Adrenal gland (tissue), 12 donors: ENCODE results near the gene SH3PXD2B. TPM values are rescaled to one million over a fixed set of nuclear protein-coding genes. Genes with fewer than 3 reads are reported as not detected.

ENCODE experiments used
- DNase-seq, 7 donors: peaks; one replicate each; pipeline ENCODE4 v3.0.0-alpha.2; 2019 to 2020
- H3K27ac ChIP-seq, 5 donors: fragments of 200-600 bp; sonication (generic) in 4 of 5; 1 replicate in 3 of 5; 2 replicates in 2 of 5; pipeline versions ENCODE4 v1.5.1 to v1.8.0; 2016 to 2020; ENCODE audit warnings: mild to moderate bottlenecking in 1 of 5
- H3K27me3 ChIP-seq: fragments of 200-600 bp; 2 replicates; pipeline ENCODE4 v1.8.0; 2021
- H3K36me3 ChIP-seq, 2 donors: fragments of 200-600 bp; replicated peaks in 1 of 2; 1 replicate in 1 of 2; 2 replicates in 1 of 2; pipeline versions ENCODE4 v1.5.1 to v1.8.0; 2018 to 2022
- H3K4me1 ChIP-seq, 2 donors: fragments of 200-600 bp; replicated peaks in 1 of 2; 1 replicate in 1 of 2; 2 replicates in 1 of 2; pipeline versions ENCODE4 v1.5.1 to v1.8.0; 2018 to 2021
- H3K4me3 ChIP-seq, 4 donors: fragments of 200-600 bp; sonication (generic) in 3 of 4; one replicate each; pipeline ENCODE4 v1.5.1; 2016 to 2018
- H3K9me3 ChIP-seq, 3 donors: fragments of 200-600 bp; sonication (generic) in 1 of 3; replicated peaks in 1 of 3; 1 replicate in 2 of 3; 2 replicates in 1 of 3; pipeline versions ENCODE4 v1.5.1 to v1.8.0; 2016 to 2021
- POLR2A ChIP-seq, 2 donors: fragments of 450-650 bp; IDR thresholded peaks; one replicate each; pipeline ENCODE4 v1.6.1; 2017; ENCODE audit warnings: antibody characterized with exemption in 2 of 2, mild to moderate bottlenecking in 2 of 2, moderate library complexity in 1 of 2
- WGBS, 4 donors: extraction: QIAGEN DNeasy Blood & Tissue Kit in 2 of 4; methylation state at CpG; one replicate each; pipeline versions ENCODE4 v1.1.5 to v1.1.7; 2013 to 2017; 5-methylcytosine and 5-hydroxymethylcytosine counted together
- intact Hi-C, 2 donors: fragments of 100-400 bp; cut with DNase I; formaldehyde crosslinking; loops; one replicate each; pipeline versions ENCODE4 v1.14.1 to v1.15.0; 2022 to 2023
- polyA plus RNA-seq, 3 donors: library from polyadenylated mRNA; stranded (reverse); fragments of 200-250 nt in 2 of 3; fragments of 350-450 nt in 1 of 3; fragmentation: Illumina TruSeq in 1 of 3; extraction: RNeasy Lipid Tissue Mini Kit (QIAGEN cat#74804) in 1 of 3; gene quantifications; one replicate each; pipeline ENCODE4 v1.2.3, GENCODE V29; 2013 to 2014
- total RNA-seq, 9 donors: library from RNA; depleted of rRNA in 4 of 9; stranded (reverse); fragments of >200 nt in 4 of 9; fragments of 120-200 nt in 1 of 9; fragmentation: NEBNext Ultra II Directional in 1 of 9; extraction: Animal tissue kit (Norgen Biotek cat#: 25700) in 1 of 9; gene quantifications; one replicate each; pipeline versions ENCODE4 v1.1.0 to v1.2.4, GENCODE V29; 2013 to 2023
- TF ChIP-seq, protein P1 (sequence below), 6 experiments: fragments of 450-650 bp in 4 of 6; fragments of 200-600 bp in 2 of 6; sonication (generic) in 1 of 6; IDR thresholded peaks; 1 replicate in 5 of 6; 2 replicates in 1 of 6; pipeline versions ENCODE4 v1.5.1 to v1.8.0; 2016 to 2021; ENCODE audit warnings: antibody characterized with exemption in 6 of 6, mild to moderate bottlenecking in 2 of 6, moderate library complexity in 1 of 6
- donor health status: healthy with polysubstance abuse.
- donor health status: Bipolar disorder and iron deficiency.
- donor health status: DM: yes; HTN: yes; CAD: no.
- donor health status: DM: no; HTN: no; CAD: no.
- donor health status: DM: no; HTN: no; CAD: no.
- donor health status: DM: yes; HTN: yes; CAD: no.

SH3PXD2B gene
- total and polyA plus RNA-seq, 12 donors, result 15.2 to 111 (median 51.5) TPM

DNA sequence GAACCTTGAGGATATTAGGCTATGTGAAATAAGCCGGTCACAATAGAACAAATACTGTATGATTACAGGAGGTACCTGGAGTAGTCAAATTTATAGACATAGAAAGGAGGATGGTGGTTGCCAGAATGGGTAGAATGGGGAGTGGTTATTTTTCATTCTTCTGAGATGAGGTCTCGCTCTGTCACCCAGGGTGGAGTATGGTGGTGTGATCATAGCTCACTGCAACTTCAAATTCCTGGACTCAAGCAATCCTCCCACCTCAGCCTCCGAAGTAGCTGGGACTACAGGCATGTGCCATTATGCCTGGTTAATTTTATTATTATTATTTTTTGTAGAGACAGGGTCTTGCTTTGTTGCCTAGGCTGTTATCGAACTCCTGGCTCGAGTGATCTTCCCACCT lies 27.1 kb downstream of the SH3PXD2B start:
- 89 to 98% (median 97%) methylated on average over 5 of the region's 5 CpGs for WGBS, 4 donors
- Histone ChIP-seq H3K27me3 (no peaks in the 10 kb centered on the region), H3K27ac (peak overlapping the region in 2 of 5 donors; percentile 77 to 87), H3K36me3 (no peaks in the 10 kb centered on the region), H3K4me1 (peaks cover 39 to 71% of the 10 kb centered on the region in 2 donors), H3K4me3 (no peak overlapping the region), H3K9me3 (no peaks in the 10 kb centered on the region)
- DNase-seq, result no peak
- no peak for TF ChIP-seq POLR2A (IDR thresholded peaks at IDR 0.05)
- TF ChIP-seq, protein P1, sequence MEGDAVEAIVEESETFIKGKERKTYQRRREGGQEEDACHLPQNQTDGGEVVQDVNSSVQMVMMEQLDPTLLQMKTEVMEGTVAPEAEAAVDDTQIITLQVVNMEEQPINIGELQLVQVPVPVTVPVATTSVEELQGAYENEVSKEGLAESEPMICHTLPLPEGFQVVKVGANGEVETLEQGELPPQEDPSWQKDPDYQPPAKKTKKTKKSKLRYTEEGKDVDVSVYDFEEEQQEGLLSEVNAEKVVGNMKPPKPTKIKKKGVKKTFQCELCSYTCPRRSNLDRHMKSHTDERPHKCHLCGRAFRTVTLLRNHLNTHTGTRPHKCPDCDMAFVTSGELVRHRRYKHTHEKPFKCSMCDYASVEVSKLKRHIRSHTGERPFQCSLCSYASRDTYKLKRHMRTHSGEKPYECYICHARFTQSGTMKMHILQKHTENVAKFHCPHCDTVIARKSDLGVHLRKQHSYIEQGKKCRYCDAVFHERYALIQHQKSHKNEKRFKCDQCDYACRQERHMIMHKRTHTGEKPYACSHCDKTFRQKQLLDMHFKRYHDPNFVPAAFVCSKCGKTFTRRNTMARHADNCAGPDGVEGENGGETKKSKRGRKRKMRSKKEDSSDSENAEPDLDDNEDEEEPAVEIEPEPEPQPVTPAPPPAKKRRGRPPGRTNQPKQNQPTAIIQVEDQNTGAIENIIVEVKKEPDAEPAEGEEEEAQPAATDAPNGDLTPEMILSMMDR (IDR thresholded peaks at IDR 0.05), result no peak
- intact Hi-C loops, result no loop called here

DNA sequence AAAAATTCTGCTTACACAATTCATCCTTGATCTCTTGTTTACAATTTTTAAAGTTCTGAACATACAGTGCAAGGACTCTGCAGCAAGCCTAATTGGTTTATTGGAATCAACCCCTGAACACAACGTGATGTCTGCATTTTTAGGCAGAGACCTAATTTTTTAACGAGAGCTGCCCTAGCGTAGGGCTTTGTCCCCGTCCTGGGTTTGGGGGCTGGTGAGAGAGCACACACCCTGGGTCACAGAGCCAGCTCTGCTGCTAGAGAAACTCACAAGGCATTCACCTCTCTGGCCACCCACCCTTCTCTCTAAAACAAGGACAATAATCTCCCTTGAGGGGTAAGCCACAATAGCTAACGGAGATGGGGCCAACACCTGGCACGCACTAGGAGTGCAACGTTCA lies 28.2 kb downstream of the SH3PXD2B start:
- Histone ChIP-seq H3K27ac (peak overlapping the region; percentile 17 to 87 (median 68)), H3K27me3 (no peaks in the 10 kb centered on the region), H3K36me3 (peaks cover 0 to 6% of the 10 kb centered on the region in 2 donors), H3K4me3 (no peak overlapping the region), H3K4me1 (peaks cover 40 to 76% of the 10 kb centered on the region in 2 donors), H3K9me3 (no peaks in the 10 kb centered on the region)
- peak in 1 of 2 donors; percentile 53 for TF ChIP-seq POLR2A (IDR thresholded peaks at IDR 0.05)
- TF ChIP-seq, protein P1 (IDR thresholded peaks at IDR 0.05), result no peak
- DNase-seq, result no peak
- intact Hi-C loops, result no loop called here
- WGBS, 4 donors, result 48 to 62% (median 56%) methylated on average over 7 of the region's 7 CpGs

DNA sequence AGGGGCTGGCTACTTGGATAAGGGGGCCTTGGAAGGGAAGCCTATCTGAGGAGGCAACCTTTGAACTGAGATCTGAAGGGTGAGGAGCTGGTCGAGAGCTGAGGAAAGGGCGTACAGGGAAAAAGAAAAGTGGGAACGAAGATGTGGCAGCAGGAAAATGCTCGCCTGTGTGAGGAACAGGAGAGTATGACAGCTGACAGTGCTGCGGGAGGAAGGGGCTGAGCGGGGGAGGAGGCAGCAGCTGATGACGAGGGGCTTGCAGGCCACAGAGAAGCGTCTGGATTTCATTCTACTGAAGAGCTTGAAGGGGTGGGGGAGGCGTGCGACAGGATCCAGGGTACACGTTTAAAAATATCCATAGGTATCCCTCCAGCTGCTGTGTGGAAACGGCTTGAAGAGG lies 28.9 kb downstream of the SH3PXD2B start:
- Histone ChIP-seq H3K27ac (peak overlapping the region in 3 of 5 donors; percentile 27 to 87 (median 77)), H3K36me3 (peaks cover 0 to 6% of the 10 kb centered on the region in 2 donors), H3K9me3 (no peaks in the 10 kb centered on the region), H3K27me3 (no peaks in the 10 kb centered on the region), H3K4me1 (peaks cover 43 to 79% of the 10 kb centered on the region in 2 donors), H3K4me3 (no peak overlapping the region)
- intact Hi-C loops, result no loop called here
- TF ChIP-seq, protein P1 (IDR thresholded peaks at IDR 0.05), result no peak
- no peak for TF ChIP-seq POLR2A (IDR thresholded peaks at IDR 0.05)
- 81 to 90% (median 85%) methylated on average over 12 of the region's 12 CpGs for WGBS, 4 donors
- no peak for DNase-seq

DNA sequence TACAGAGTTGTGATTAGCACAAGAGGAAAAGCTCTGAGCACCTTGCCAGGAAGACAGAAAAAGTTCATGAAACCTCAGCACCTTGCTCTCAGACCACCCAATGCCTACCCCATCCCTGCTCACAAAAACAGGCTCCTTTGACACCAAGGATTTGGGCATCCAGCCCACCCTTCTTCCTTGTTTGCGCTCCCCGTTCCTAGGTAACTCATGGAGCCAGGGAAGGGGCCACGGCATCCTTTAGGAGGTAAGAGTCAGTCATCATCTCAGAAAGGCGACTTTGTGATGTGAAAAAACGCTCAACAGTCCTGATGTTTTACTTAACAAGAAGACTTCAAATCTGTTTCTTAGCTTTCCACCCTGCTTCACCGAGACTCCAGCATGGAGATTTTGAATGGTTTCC lies 29.5 kb downstream of the SH3PXD2B start:
- TF ChIP-seq POLR2A (IDR thresholded peaks at IDR 0.05), result no peak
- TF ChIP-seq, protein P1 (IDR thresholded peaks at IDR 0.05), result no peak
- no peaks in the 10 kb centered on the region for H3K9me3 ChIP-seq
- H3K27me3 ChIP-seq, result no peaks in the 10 kb centered on the region
- peaks cover 0 to 6% of the 10 kb centered on the region in 2 donors for H3K36me3 ChIP-seq
- intact Hi-C loops, result no loop called here
- peaks cover 48 to 79% of the 10 kb centered on the region in 2 donors for H3K4me1 ChIP-seq
- H3K4me3 ChIP-seq, result no peak overlapping the region
- peak overlapping the region in 3 of 5 donors; percentile 38 to 87 (median 49) for H3K27ac ChIP-seq
- 90 to 96% (median 93%) methylated on average over 6 of the region's 6 CpGs for WGBS, 4 donors
- DNase-seq, result no peak
